Peyer's patch (tissue), 4 donors: ENCODE results near the gene DNAH8. TPM values are rescaled to one million over a fixed set of nuclear protein-coding genes. Genes with fewer than 3 reads are reported as not detected.

Experiments used
- DNase-seq, 3 donors: peaks; one replicate each; pipeline ENCODE4 v3.0.0-alpha.2; 2017 to 2019
- H3K27ac ChIP-seq, 4 donors: fragments of 200-600 bp; sonication (generic); one replicate each; pipeline ENCODE4 v1.5.1; 2016 to 2019
- H3K27me3 ChIP-seq, 2 donors: fragments of 200-600 bp; sonication (generic); one replicate each; pipeline ENCODE4 v1.5.1; 2019
- H3K36me3 ChIP-seq, 3 donors: fragments of 200-600 bp; sonication (generic); one replicate each; pipeline ENCODE4 v1.5.1; 2016 to 2019
- H3K4me1 ChIP-seq, 4 donors: fragments of 200-600 bp; sonication (generic); one replicate each; pipeline ENCODE4 v1.5.1; 2016 to 2019
- H3K4me3 ChIP-seq, 4 donors: fragments of 200-600 bp; sonication (generic); 1 replicate in 3 of 4; 2 replicates in 1 of 4; pipeline ENCODE4 v1.5.1; 2016 to 2019; ENCODE audit warnings: mild to moderate bottlenecking in 1 of 4
- H3K9me3 ChIP-seq, 4 donors: fragments of 200-600 bp; sonication (generic); one replicate each; pipeline ENCODE4 v1.5.1; 2016 to 2019; ENCODE audit warnings: mild to moderate bottlenecking in 1 of 4
- POLR2A ChIP-seq, 2 donors: fragments of 450-650 bp; IDR thresholded peaks; one replicate each; pipeline ENCODE4 v1.5.1; 2017; ENCODE audit warnings: antibody characterized with exemption in 2 of 2, mild to moderate bottlenecking in 2 of 2, moderate library complexity in 2 of 2
- total RNA-seq, 4 donors: library from RNA; depleted of rRNA; stranded (reverse); fragments of >200 nt; gene quantifications; one replicate each; pipeline ENCODE4 v1.1.0, GENCODE V29; 2016
- TF ChIP-seq, protein P1 (sequence below), 6 experiments: fragments of 450-650 bp in 4 of 6; fragments of 200-600 bp in 2 of 6; sonication (generic) in 1 of 6; IDR thresholded peaks; one replicate each; pipeline ENCODE4 v1.5.1; 2017 to 2019; ENCODE audit warnings: antibody characterized with exemption in 6 of 6, mild to moderate bottlenecking in 3 of 6, moderate library complexity in 1 of 6

The DNAH8 gene
- total RNA-seq, 4 donors from 2014 or later, result 0.83 TPM; not detected in 3

DNA sequence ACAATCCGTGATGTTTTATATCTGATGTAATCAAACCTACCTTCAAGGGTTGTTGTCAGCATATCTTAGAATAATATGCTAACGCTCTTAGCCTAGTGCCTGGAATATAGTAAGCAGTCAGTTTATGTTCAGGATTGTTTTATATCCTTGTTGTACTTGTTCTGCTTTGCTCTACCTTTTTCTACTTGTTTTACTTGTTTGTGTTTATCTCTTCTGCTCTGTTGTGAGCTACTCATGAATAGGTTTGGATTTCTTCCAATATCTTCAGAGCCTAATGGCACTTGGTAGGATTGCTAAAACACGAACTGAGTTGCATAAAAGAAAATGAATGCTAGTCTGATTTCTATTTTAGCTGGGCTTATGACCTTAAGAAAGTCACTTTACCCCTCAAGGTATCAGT lies 40.1 kb downstream of the DNAH8 start:
- Histone ChIP-seq H3K4me3 (no peak overlapping the region), H3K27me3 (no peaks in the 10 kb centered on the region), H3K9me3 (no peaks in the 10 kb centered on the region), H3K27ac (no peak overlapping the region), H3K36me3 (no peaks in the 10 kb centered on the region), H3K4me1 (no peaks in the 10 kb centered on the region)
- DNase-seq, result no peak
- no peak for TF ChIP-seq POLR2A (IDR thresholded peaks at IDR 0.05)
- TF ChIP-seq, protein P1, sequence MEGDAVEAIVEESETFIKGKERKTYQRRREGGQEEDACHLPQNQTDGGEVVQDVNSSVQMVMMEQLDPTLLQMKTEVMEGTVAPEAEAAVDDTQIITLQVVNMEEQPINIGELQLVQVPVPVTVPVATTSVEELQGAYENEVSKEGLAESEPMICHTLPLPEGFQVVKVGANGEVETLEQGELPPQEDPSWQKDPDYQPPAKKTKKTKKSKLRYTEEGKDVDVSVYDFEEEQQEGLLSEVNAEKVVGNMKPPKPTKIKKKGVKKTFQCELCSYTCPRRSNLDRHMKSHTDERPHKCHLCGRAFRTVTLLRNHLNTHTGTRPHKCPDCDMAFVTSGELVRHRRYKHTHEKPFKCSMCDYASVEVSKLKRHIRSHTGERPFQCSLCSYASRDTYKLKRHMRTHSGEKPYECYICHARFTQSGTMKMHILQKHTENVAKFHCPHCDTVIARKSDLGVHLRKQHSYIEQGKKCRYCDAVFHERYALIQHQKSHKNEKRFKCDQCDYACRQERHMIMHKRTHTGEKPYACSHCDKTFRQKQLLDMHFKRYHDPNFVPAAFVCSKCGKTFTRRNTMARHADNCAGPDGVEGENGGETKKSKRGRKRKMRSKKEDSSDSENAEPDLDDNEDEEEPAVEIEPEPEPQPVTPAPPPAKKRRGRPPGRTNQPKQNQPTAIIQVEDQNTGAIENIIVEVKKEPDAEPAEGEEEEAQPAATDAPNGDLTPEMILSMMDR (IDR thresholded peaks at IDR 0.05), result no peak

DNA sequence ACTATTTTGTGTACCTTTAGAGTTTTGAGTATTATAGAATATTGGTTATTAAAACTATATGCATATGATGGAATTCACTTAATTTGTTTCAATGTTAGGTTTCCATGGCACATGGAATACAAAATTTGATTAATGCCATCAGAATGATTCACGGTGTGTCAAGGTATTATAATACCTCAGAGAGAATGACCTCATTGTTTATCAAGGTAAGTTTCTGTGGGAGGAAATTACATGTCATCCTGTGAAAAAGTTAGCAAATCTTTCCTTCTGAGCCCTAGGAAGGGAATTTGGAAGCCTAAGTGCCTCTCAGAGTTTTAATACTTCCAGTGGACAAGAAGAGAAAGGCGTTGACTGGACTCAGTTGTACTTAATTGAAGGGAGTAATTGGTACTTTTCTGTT lies 40.8 kb downstream of the DNAH8 start:
- Histone ChIP-seq H3K9me3 (no peaks in the 10 kb centered on the region), H3K4me1 (no peaks in the 10 kb centered on the region), H3K4me3 (no peak overlapping the region), H3K27ac (no peak overlapping the region), H3K27me3 (no peaks in the 10 kb centered on the region), H3K36me3 (no peaks in the 10 kb centered on the region)
- TF ChIP-seq POLR2A (IDR thresholded peaks at IDR 0.05), result no peak
- TF ChIP-seq, protein P1 (IDR thresholded peaks at IDR 0.05), result no peak
- no peak for DNase-seq

DNA sequence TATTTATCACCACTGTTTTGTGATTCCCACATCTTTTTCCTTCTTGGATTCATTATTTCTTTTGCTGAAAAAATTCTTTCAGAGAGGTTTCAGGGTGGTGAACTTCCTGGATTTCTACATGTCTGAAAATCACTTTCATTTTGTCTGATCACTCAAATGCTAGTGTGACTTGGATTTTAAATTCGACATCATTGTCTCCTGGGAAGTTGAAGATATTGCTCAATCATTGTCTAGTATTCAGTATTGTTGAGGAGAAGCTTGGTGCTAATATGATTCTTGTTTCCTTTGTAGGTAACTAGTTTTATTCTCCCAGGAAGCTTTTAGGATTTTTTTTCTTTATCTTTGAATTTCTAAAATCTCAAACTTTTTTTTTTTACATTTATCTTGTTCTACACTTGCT lies 45.0 kb downstream of the DNAH8 start:
- Histone ChIP-seq H3K9me3 (no peaks in the 10 kb centered on the region), H3K36me3 (no peaks in the 10 kb centered on the region), H3K27me3 (no peaks in the 10 kb centered on the region), H3K4me3 (no peak overlapping the region), H3K27ac (no peak overlapping the region), H3K4me1 (no peaks in the 10 kb centered on the region)
- TF ChIP-seq, protein P1 (IDR thresholded peaks at IDR 0.05), result no peak
- no peak for TF ChIP-seq POLR2A (IDR thresholded peaks at IDR 0.05)
- no peak for DNase-seq

DNA sequence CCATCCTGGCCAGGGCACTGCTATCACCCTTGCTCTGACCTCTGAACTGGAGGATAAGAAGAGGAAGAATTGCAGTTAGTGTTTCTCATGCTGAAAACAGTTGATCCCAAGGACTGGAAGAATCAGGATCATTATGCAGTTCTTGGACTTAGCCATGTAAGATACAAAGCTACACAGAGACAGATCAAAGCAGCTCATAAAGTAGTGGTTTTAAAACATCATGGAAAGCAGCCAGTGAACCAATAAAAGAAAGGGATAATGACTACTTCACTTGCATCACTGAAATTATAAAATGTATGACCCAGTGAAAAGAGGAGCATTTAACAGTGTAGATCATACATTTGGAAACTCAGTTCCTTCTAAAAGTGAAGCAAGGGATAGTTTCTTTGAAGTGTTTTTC lies 47.7 kb downstream of the DNAH8 start:
- no peaks in the 10 kb centered on the region for H3K4me1 ChIP-seq
- H3K27ac ChIP-seq, result no peak overlapping the region
- H3K4me3 ChIP-seq, result no peak overlapping the region
- DNase-seq, result no peak
- TF ChIP-seq, protein P1 (IDR thresholded peaks at IDR 0.05), result no peak
- no peak for TF ChIP-seq POLR2A (IDR thresholded peaks at IDR 0.05)
- H3K9me3 ChIP-seq, result no peaks in the 10 kb centered on the region
- no peaks in the 10 kb centered on the region for H3K36me3 ChIP-seq
- H3K27me3 ChIP-seq, result no peaks in the 10 kb centered on the region

DNA sequence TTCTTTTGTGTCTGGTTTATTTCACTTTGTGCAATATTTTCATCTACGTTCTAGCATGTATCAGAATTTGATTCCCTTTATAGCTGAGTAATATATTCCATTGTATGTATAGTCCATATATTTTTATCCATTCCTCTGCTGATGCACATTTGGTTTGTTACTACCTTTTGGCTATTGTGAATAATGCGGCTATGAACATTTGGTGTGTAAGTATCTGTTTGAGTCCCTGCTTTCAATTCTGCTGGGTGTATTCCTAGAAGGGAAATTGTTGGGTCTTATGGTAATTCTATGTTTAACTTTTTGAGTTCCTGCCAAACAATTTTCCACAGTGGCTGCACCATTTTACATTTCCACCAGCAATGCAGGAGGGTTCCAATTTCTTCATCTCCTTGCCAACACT lies 52.4 kb downstream of the DNAH8 start:
- no peaks in the 10 kb centered on the region for H3K36me3 ChIP-seq
- H3K4me3 ChIP-seq, result no peak overlapping the region
- no peak overlapping the region for H3K27ac ChIP-seq
- no peak for DNase-seq
- no peaks in the 10 kb centered on the region for H3K4me1 ChIP-seq
- H3K9me3 ChIP-seq, result no peaks in the 10 kb centered on the region
- no peak for TF ChIP-seq POLR2A (IDR thresholded peaks at IDR 0.05)
- TF ChIP-seq, protein P1 (IDR thresholded peaks at IDR 0.05), result no peak
- no peaks in the 10 kb centered on the region for H3K27me3 ChIP-seq

DNA sequence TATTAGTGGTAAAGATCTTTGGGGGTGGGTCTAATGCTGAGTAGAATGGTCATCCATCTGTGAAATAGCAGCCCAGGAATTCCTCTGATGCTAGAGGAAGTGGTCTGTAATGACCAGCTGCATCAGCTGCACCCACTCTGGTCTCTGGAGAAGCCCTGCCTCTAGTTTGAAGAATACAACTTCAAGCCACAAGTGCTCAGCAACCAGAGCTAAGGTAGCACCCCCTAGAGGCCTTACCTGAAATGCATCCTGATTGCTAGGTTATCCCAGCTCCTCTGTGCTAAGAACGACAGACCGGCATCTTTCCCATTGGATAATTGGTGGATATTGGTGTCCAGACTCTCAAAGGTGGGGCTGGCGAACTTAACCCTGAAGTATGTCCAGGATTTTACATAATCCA lies 58.2 kb downstream of the DNAH8 start:
- no peaks in the 10 kb centered on the region for H3K9me3 ChIP-seq
- H3K4me3 ChIP-seq, result no peak overlapping the region
- no peaks in the 10 kb centered on the region for H3K36me3 ChIP-seq
- no peak for DNase-seq
- H3K4me1 ChIP-seq, result no peaks in the 10 kb centered on the region
- H3K27ac ChIP-seq, result no peak overlapping the region
- no peaks in the 10 kb centered on the region for H3K27me3 ChIP-seq
- TF ChIP-seq POLR2A (IDR thresholded peaks at IDR 0.05), result no peak
- TF ChIP-seq, protein P1 (IDR thresholded peaks at IDR 0.05), result peak in 3 of 6 experiments; percentile 33 to 42 (median 35)
